Dedifferentiated amniotic fluid mesenchymal stem cell (primary cell): ENCODE measurements around the gene IL21R.
"Not testable (repeated sequence)": the region's sequence is repeated elsewhere in the genome, so short reads cannot be mapped to it uniquely, and the experiment has no call there.

ENCODE experiments used
- DNase-seq: peaks from one replicate; pipeline ENCODE4 v3.0.0-alpha.2; 2016; ENCODE audit errors: extremely low spot score

IL21R gene

GRCh38 chr16:27445502-27446175 lies 43.7 kb downstream of the IL21R start:
- DNase-seq: no peak

- DNase-seq: no peak
Observed at GRCh38 chr16:27446721-27447120, 44.7 kb downstream of the IL21R start.

DNA sequence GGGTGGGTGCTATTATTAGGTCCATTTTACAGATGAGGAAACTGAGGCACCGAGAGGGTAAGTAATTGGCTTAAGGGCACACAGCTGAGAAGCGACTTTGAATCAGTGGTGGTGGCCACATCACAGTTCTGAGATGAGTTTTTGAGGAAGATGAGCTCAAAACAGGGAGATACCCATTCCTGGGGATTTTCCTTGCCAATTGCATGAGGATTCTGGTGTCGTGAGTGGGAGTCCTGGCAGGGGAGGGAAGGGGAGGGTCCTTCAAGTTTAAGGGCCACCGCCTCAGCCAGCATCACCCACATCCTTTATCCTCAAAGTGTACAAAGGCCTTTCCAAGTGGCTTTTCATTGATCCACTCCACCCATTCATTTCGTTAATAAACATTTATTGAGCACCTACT lies 45.3 kb downstream of the IL21R start:
- DNase-seq: no peak

- DNase-seq: no peak
Observed at GRCh38 chr16:27448532-27449433, 46.8 kb downstream of the IL21R start.

GRCh38 chr16:27449434-27450195 lies 47.6 kb downstream of the IL21R start:
- DNase-seq: no peak

- DNase-seq: no peak
Observed at GRCh38 chr16:27450196-27450549, 48.2 kb downstream of the IL21R start.

DNA sequence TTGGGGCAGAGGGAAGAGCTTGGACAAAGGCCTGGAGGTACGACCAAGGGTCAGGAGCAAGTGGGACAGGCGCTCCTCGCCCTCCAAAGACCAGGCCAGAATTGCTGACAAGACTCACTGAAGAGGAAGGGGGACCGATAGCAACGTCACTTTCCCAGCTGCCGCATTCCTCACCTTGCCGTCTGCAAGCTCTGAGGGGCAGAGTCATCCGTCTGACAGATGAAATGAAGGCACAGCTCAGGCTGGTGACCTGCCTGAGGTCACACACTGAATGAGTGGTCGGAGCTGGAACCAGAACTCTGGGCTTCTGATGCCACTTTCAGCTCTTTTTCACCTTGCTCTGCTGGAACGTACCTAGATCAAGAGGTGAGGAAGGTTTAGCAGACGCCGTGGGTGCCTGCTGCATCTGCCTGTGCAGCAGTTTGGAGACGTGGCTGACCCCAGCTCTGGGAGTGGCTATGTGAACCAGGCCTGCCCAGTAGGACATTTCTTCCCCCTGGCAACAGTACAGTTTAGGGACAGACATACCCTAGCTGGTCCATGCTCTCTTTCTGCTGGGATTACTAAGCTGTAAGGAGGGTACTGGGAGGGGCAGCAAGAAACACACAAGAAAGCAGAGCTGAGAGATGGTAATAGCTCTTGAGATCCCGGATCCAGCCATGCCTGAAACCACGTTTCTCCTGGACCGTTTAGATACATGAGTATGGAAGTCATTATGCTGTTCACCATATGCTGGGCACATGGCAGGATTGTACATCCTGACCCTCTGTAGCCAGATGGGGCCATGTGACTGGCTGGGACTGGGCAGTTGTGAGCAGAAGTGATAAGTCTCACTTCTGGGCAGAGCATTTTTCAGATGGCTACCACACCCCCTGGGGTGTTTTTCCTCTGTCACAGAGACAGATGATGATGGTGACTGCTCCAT lies 50.9 kb downstream of the IL21R start:
- no peak for DNase-seq

DNA sequence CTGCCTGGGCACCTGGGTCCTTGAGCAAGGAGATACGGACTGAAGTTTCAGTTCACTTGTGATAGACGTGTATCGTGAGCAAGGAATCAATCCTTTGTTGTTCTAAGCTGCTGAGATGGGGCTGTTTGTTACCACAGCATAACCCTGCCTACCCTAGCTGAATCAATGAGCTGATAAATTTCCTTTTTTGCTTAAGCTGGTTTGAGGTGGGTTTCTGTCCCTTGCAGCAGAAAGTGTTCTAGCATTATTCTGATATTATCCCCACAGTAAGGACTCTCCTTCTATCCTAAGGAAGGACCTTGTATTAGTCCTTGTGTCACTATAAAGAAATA lies 51.5 kb downstream of the IL21R start:
- DNase-seq: no peak

- DNase-seq: no peak
Observed at GRCh38 chr16:27455700-27456099, 53.7 kb downstream of the IL21R start.

- DNase-seq: not testable (repeated sequence)
Observed at GRCh38 chr16:27457605-27457900, 55.6 kb downstream of the IL21R start.

GRCh38 chr16:27458258-27458657 lies 56.3 kb downstream of the IL21R start:
- no peak for DNase-seq

- DNase-seq: no peak
Observed at GRCh38 chr16:27458987-27459688, 57.2 kb downstream of the IL21R start.

GRCh38 chr16:27460213-27460612 lies 58.2 kb downstream of the IL21R start:
- DNase-seq: no peak

DNA sequence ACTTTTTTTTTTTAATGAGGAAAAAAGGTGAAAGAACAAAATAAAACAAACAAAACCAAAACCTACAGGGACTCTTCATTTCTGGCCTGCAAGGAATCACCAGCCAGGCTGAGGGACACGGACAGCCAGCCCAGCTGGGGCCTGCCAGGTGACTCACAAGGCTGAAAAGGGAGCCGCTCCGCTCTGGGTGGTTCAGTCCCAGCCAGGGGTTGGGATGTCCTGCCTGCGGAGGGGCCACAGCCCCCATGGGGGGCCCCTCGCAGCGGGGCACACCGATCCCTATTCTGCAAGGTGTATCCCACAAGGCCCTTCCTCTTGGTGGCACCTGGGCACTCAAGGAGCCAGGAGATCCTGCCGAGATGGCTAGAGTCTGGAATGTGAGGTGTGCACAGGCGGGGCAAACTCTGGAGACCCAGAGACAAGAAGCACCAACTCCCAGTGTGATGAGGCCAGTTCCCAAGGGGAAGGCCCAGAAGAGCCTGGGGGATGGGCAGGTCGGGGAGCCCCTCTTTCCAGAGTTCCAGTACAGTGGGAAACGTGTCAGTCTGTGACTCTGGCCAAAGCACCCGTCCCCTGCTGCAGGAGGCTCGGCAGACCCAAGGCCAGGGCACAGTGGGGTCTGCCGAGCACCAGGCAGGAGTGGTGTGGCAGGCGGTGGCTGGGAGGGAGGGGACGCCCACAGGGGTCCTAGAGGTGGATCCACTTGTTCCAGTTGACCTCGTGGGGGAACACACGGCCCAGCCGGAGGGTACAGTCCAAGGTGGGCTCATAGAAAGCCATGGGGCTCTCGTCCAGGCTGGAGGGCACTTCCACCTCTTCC lies 58.9 kb downstream of the IL21R start:
- DNase-seq: no peak

DNA sequence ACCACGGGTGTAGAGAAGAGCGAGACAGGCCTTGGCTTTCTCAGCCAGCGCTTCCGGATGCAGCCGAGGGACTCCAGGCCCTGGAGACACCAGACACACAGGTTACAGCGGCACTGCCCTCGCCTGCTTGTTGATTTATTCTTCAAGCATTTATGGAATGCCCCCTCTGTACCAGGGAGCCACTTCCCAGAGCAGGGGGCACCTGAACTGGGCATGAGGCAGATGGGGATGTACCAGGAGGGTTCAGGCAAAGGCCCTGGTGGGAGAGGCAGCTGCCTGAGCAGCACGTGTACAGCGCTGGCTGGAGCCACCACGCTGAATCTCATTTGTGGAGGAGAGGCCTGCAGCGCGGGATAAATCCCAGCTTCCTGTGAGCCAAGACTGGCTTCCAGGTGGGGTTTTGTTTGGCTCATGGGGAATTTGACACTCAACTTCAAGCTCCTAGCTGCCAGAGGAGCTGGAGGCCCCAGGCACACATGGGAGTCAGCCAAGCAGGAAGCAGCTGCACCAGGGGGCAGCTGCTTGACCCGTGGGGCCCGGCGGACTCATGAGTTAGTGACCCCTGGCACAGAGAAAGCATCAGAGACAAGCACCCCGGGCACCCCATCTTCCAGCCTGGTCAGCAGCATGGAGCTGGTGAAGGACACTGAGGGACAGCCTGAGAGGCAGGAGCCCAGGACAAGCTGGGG lies 59.7 kb downstream of the IL21R start:
- no peak for DNase-seq

DNA sequence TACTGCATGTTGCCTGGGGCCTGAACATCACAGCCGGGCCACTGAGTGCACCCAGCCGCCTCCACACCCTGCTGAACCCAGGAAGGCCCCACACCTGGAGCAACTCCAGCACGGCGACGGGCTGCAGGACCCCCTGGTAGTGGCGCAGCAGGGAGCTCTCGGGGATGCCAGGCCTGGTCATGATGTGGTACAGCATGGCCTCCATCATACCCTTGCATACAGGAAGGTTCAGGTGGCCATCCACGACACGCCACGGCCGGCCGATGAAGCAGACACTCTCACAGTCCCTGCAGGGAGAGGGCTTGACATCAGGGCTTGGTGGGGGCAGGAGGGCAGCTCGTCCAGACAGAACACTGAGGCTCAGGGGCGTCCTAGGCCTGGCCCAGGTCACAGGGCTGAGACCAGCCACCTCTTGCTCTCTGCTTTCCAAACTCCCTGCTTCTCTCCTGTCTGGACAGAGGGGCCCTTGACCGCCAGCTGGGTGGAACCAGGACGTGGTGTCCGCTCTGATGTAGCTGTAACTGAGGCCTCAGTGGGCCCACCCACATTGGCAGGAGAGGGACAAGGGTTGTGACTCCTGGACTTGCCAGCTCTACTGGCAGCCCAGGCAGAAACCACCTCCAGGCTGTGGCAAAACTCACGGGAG lies 60.3 kb downstream of the IL21R start:
- no peak for DNase-seq

DNA sequence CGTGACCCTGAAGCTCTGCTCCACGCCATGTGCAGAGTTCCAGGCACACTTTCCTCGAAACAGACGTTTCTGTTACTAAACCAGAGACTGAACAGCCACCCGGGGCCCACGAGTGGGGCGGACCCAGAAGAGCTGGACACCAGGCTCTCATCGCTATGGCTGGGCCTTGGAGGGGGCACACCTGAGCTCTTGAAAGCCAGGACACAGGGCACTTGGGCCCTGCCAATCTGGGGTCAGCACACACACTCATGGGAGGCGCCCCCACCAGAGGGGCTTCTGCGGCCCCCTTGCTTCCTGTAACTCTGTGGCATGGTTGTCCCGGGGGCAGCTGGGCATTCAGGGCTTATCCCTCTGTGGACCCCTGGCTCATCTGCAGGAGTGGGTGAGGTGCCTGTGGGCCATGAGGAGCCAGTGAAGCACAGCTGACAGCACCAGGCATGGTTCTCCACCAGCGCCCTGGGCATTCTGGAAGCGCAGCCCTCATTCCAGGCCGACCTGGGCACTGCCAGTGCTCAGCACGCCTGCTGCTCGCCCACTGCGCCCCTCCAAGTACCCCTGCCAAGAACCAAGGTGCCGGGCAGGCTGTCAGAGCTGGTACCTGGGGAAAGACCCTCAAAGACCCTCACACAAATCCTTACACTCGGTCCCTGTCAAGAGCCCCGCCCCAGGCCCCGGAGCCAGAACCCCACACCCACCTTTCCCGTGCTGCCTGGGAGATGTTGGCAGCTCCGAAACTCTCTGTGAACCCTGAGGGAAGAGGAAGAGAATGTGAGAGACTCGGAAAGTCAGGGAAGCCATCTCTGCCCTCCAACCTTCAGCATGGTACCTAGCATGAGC lies 61.1 kb downstream of the IL21R start:
- DNase-seq: no peak
